Astrocyte of the spinal cord (primary cell): Measurements from ENCODE around the gene NYNRIN.
"Not testable (repeated sequence)": the region's sequence is repeated elsewhere in the genome, so short reads cannot be mapped to it uniquely, and the experiment has no call there.

ENCODE experiments used
- DNase-seq: peaks from one replicate; pipeline ENCODE4 v3.0.0; 2011; ENCODE audit warnings: low read depth, low spot score
- H3K4me3 ChIP-seq: 2 replicates; pipeline ENCODE4 v1.5.1; 2011; ENCODE audit warnings: low read depth, mild to moderate bottlenecking, low read length, moderate library complexity
- in situ Hi-C: cut with HindIII; loops from 2 replicates; pipeline ENCODE4 v1.10.0; 2017; ENCODE audit warnings: low sequenced_read_pairs
- TF ChIP-seq, protein P1 (sequence below): IDR thresholded peaks from 2 replicates; pipeline ENCODE4 v1.5.1; 2012; ENCODE audit warnings: low read depth, mild to moderate bottlenecking, low read length, inconsistent platforms

The NYNRIN gene

DNA sequence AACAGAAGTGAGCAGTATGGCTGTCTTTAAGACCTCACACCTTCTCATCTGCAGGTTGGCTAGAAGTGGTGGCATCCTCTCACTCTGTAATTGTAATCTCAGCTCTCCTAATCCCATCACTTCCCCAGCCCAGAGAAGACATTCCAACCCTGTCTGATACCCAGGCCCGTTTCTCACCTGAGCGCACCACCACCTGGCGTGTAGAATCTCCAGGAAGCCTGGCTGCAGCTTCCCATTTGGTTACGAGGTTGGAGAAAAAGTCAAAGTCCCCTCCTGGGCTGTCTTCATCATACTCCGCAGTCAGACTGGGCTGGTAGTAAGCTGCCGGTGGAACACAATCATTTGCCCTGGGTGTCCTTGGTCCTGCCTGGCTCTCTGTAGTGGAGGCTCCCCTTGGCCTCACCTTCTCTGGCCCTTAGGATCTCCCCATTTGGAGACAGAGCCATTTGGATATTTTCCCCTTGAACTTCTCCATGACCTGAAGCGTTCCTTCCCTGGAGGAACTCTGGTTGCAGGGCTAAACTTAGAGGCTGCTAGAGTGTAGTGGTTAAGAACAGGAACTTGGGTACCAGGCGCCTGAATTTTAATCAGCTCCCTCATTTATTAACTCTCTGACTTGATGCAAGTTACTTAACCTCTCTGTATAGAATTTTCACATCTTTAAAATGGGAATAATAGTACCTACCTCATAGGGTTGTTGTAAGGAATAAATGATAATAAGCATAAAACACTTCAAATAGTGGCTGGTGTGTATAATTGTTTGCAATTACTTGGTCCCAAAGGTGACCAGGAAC lies 42.0 kb downstream of the NYNRIN start:
- no peak overlapping the region for H3K4me3 ChIP-seq
- no peak for DNase-seq
- in situ Hi-C loops = no loop called here
- TF ChIP-seq, protein P1, sequence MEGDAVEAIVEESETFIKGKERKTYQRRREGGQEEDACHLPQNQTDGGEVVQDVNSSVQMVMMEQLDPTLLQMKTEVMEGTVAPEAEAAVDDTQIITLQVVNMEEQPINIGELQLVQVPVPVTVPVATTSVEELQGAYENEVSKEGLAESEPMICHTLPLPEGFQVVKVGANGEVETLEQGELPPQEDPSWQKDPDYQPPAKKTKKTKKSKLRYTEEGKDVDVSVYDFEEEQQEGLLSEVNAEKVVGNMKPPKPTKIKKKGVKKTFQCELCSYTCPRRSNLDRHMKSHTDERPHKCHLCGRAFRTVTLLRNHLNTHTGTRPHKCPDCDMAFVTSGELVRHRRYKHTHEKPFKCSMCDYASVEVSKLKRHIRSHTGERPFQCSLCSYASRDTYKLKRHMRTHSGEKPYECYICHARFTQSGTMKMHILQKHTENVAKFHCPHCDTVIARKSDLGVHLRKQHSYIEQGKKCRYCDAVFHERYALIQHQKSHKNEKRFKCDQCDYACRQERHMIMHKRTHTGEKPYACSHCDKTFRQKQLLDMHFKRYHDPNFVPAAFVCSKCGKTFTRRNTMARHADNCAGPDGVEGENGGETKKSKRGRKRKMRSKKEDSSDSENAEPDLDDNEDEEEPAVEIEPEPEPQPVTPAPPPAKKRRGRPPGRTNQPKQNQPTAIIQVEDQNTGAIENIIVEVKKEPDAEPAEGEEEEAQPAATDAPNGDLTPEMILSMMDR = no peak

DNA sequence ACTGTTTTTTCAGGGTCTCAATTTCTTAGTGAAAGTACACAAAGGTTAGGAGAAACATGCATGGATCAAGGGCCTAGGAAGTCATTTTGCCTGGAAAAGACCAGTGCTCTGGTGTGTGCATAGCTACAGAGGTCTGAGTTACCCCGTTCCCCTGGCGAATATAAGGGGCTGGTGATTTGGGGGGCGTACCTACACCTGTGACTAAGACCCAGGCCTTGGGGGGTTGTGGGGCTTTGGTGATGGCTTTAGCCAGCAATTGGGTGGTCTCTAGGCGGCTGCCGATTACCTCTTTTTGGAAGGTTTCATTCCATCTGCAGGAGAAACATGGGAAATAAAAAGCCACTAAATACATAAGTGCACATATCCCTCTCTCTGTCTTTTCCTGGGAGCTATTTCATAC lies 42.7 kb downstream of the NYNRIN start:
- TF ChIP-seq, protein P1 = no peak
- in situ Hi-C loops = no loop called here
- peak overlapping the region; percentile 84 for H3K4me3 ChIP-seq
- DNase-seq = no peak

GRCh38 chr14:24441904-24442239 lies 43.1 kb downstream of the NYNRIN start:
- DNase-seq = no peak
- TF ChIP-seq, protein P1 = no peak
- in situ Hi-C loops = no loop called here
- H3K4me3 ChIP-seq = peak overlapping the region; percentile 84

DNA sequence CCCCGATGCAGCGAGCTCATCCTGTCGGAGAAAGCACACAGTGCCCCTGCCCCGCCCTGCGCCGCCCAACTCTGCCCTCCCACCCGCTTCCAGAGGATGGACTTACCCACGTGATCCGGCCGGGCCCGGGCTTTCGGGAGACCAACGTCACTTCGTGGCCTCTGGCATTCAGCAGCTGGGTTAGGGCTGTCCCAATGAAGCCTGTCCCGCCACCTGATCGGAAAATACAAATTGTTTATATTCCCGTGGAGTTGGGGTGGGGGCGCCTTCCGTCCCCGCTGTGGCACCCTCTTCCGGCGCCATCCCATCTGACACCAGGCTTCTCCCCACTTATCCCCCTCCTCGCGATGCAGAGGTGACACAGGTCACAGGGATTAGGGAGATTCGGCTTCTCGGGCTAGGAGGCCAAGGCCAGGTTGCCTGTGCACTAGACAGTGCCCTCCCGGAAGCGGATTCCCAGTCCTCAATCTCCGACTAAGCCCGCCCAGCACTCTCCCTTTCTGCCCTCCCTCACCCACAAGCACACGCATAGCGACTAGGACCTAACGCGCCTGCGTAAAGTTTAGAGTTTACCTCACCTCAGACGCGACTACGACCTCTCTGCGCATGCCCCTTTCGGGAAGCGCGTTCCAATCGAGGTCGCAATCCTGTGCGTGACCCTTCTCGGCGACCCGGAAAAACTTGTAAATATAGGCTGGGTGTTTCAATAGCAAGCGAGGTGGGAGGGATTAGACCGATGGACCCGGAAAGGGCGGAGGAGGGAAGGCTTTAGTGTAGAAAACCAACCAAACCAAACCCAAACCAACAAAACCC lies 43.6 kb downstream of the NYNRIN start, which contains the start of gene SDR39U1:
SDR39U1 (minus strand) TSS at position 537 of the 813 bp plus-strand sequence; CDS start at position 530, 7 bp downstream.
- TF ChIP-seq, protein P1 = no peak
- peak; percentile 99 for DNase-seq
- in situ Hi-C loops = no loop called here
- H3K4me3 ChIP-seq = peak within 1 kb of the TSS; percentile 84

- H3K4me3 ChIP-seq = peak overlapping the region; percentile 84
- DNase-seq = no peak
- in situ Hi-C loops = no loop called here
- TF ChIP-seq, protein P1 = no peak
Measured at GRCh38 chr14:24443053-24443665, 44.4 kb downstream of the NYNRIN start.

DNA sequence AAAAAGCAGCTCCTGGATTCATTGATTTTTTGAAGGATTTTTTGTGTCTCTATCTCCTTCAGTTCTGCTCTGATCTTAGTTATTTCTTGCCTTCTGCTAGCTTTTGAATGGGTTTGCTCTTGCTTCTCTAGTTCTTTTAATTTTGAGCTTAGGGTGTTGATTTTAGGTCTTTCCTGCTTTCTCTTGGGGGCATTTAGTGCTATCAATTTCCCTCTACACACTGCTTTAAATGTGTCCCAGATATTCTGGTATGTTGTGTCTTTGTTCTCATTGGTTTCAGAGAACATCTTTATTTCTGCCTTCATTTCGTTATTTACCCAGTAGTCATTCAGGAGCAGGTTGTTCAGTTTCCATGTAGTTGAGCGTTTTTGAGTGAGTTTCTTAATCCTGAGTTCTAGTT lies 52.0 kb downstream of the NYNRIN start:
- in situ Hi-C loops, DNase-seq, H3K4me3 ChIP-seq: not testable (repeated sequence)
